ENCODE data around the gene CACNA1G.

CACNA1G gene

DNA sequence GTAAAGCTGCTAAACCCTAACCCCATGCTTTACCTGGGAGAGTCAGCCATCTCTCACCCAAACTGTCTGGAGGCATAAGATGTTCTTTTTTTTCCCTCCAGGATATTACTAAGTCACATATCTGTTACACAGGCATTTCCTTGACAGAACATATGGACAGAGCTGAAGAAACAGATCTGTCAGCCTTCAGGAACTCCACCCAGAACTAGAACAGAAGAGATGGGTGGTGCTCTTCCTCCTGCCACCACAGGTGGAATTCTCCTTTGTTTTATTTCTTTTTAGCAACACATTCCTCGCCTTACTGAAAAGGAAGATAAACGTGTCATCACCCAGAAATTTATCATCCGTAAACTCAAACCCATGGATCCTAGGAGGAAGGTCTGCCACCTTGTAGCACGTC lies 43.5 kb upstream of the CACNA1G start:
- TF ChIP-seq, protein P1, sequence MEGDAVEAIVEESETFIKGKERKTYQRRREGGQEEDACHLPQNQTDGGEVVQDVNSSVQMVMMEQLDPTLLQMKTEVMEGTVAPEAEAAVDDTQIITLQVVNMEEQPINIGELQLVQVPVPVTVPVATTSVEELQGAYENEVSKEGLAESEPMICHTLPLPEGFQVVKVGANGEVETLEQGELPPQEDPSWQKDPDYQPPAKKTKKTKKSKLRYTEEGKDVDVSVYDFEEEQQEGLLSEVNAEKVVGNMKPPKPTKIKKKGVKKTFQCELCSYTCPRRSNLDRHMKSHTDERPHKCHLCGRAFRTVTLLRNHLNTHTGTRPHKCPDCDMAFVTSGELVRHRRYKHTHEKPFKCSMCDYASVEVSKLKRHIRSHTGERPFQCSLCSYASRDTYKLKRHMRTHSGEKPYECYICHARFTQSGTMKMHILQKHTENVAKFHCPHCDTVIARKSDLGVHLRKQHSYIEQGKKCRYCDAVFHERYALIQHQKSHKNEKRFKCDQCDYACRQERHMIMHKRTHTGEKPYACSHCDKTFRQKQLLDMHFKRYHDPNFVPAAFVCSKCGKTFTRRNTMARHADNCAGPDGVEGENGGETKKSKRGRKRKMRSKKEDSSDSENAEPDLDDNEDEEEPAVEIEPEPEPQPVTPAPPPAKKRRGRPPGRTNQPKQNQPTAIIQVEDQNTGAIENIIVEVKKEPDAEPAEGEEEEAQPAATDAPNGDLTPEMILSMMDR (IDR thresholded peaks at IDR 0.05; ENCODE audit: insufficient read depth, low read length, poor library complexity, severe bottlenecking) = no peak
- Histone ChIP-seq H3K27me3 (replicated peaks; ENCODE audit: control insufficient read depth, insufficient read depth, low read length) (no peaks in the 10 kb centered on the region), H3K4me3 (replicated peaks; ENCODE audit: low read depth, low read length) (no peak overlapping the region), H3K36me3 (ENCODE audit: control insufficient read depth, insufficient read depth, low read length) (no peaks in the 10 kb centered on the region)
- DNase-seq (ENCODE audit: extremely low read depth, insufficient read length) = no peak

DNA sequence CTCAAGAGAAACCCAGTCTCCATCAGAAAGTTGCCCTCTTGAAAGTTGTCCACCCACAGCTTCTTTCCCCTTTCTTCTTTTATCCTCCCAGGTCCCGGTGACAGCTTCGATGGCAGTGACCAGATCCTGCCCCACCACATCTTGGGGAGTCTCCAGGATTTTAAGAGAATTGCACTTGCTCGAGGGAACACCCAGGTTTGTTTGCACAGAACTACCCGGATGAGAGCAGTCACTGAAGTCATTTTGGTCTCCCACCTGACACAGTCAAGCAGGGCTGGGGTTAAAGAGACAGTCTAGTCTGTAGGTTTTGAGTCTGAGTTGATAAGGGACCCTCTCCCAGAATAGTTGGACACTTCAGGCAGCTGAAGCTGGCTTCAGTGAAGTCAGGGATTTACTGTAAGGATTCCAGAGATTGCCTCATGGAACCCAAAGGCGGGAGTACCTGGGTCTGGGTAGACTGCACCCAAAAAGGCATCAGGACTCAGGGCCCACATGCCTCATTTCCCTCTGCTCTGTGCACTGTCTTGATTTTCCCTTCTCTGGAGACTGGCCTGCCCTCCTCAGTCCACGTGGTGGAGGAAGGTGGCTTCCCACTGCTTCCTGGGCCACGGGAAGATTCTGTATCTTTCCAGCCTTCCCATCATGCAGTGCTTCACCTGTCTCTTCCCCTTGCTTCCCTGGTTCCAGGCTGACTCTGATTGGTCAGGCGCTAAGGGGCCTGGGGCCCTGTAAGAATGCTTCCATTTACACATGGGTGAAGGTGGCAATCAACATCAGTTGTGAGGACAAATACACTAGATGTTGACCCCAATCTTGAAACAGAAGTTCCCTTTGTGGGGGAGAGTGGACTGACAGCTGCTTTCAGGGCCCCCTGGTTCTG lies 42.8 kb upstream of the CACNA1G start:
- no peak overlapping the region for H3K4me3 ChIP-seq (replicated peaks; ENCODE audit: low read depth, low read length)
- H3K36me3 ChIP-seq (ENCODE audit: control insufficient read depth, insufficient read depth, low read length) = no peaks in the 10 kb centered on the region
- TF ChIP-seq, protein P1 (IDR thresholded peaks at IDR 0.05; ENCODE audit: insufficient read depth, low read length, poor library complexity, severe bottlenecking) = no peak
- no peak for DNase-seq (ENCODE audit: extremely low read depth, insufficient read length)
- H3K27me3 ChIP-seq (replicated peaks; ENCODE audit: control insufficient read depth, insufficient read depth, low read length) = no peaks in the 10 kb centered on the region

DNA sequence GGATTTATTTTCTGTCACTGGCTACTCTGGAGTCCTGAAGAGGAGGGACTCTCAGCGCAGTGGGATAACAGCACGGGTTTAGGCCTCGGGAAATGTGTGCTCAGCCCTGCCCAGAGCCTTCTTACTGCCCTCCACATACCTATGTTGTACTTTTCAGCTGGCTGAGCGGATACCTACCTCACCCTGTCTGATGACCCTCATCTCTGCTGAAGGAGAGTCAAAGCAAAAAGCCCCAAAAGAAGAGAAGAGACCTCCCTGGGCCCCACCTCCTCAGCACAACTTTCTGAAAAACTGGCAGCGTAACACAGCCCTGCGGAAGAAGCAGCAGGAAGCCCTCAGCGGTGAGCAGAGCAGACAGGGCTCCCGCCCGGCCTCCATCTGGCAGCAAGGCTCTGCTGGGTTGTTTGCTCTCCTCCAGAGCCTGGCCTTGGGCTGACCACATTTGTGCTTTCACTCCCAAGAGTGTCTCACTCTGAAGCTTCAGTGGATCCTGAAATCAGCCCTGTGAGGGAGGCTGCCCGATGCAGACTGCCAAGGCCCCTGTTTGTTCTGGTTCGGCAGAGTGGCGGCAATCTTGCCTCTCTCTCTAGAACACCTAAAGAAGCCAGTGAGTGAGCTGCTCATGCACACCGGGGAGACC lies 42.0 kb upstream of the CACNA1G start:
- no peaks in the 10 kb centered on the region for H3K36me3 ChIP-seq (ENCODE audit: control insufficient read depth, insufficient read depth, low read length)
- H3K4me3 ChIP-seq (replicated peaks; ENCODE audit: low read depth, low read length) = no peak overlapping the region
- H3K27me3 ChIP-seq (replicated peaks; ENCODE audit: control insufficient read depth, insufficient read depth, low read length) = no peaks in the 10 kb centered on the region
- DNase-seq (ENCODE audit: extremely low read depth, insufficient read length) = no peak
- TF ChIP-seq, protein P1 (IDR thresholded peaks at IDR 0.05; ENCODE audit: insufficient read depth, low read length, poor library complexity, severe bottlenecking) = no peak

DNA sequence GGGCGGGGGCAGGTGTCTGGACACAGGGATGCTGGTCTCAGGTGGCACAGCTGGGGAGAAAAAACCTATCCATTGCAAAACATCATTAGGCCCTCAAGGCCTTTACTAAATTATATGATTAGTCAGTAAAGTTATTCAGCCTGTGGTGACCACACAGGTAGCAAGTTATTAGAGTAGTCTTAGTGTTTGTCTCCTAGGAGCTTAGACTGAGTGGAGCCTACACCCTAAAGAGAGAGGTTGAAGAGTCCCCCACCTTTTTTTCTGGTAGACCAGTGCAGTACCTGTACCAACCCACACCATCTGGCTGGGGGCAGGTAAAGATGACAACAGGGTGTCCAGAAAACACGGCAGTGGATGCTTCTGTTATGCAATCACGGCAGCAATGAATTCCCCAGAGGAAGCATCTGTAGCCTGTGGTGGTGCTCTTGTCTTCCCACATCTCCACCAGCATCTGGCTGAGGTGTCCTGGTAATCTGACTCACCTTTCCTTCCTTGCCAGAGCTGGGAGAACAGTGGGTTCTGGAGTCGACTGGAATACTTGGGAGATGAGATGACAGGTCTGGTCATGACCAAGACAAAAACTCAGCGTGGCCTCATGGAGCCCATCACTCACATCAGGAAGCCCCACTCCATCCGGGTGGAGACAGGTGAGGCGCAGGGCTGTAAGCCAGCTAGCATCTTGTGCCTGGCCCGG lies 41.2 kb upstream of the CACNA1G start:
- no peak overlapping the region for H3K4me3 ChIP-seq (replicated peaks; ENCODE audit: low read depth, low read length)
- no peak for DNase-seq (ENCODE audit: extremely low read depth, insufficient read length)
- TF ChIP-seq, protein P1 (IDR thresholded peaks at IDR 0.05; ENCODE audit: insufficient read depth, low read length, poor library complexity, severe bottlenecking) = no peak
- no peaks in the 10 kb centered on the region for H3K36me3 ChIP-seq (ENCODE audit: control insufficient read depth, insufficient read depth, low read length)
- H3K27me3 ChIP-seq (replicated peaks; ENCODE audit: control insufficient read depth, insufficient read depth, low read length) = no peaks in the 10 kb centered on the region

DNA sequence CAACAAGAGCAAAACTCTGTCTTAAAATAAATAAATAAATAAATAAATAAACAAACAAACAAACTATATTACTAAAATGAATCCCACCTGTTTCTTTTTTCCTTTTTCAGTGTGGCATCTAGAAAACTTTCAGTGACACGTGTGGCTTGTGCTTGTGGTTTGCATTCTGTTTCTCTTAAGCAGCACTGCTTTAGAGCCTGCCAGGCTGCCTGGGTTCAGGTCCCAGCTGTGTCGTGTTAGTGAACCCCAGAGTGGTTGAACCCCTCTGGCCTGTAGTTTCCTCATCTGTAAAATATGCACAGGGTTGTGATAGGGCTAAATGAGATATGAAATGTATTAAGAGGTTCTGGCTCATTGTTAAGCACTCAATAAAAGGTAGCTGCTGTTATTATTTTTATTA lies 40.0 kb upstream of the CACNA1G start:
- DNase-seq (ENCODE audit: extremely low read depth, insufficient read length) = no peak
- no peaks in the 10 kb centered on the region for H3K27me3 ChIP-seq (replicated peaks; ENCODE audit: control insufficient read depth, insufficient read depth, low read length)
- TF ChIP-seq, protein P1 (IDR thresholded peaks at IDR 0.05; ENCODE audit: insufficient read depth, low read length, poor library complexity, severe bottlenecking) = no peak
- no peaks in the 10 kb centered on the region for H3K36me3 ChIP-seq (ENCODE audit: control insufficient read depth, insufficient read depth, low read length)
- H3K4me3 ChIP-seq (replicated peaks; ENCODE audit: low read depth, low read length) = no peak overlapping the region

Measured in GM06990 (cell line).